ENCODE measurements around the gene CSMD2. TPM values are rescaled to one million over a fixed set of nuclear protein-coding genes. Genes with fewer than 3 reads are reported as not detected.
A peak's percentile ranks its signal among the peaks of the same experiment; 100 is the strongest.
"Not testable (repeated sequence)": the region's sequence is repeated elsewhere in the genome, so short reads cannot be mapped to it uniquely, and the experiment has no call there.

The CSMD2 gene
- total RNA-seq, 1 donor from 2014 or later = 0.98 TPM

- no peak for DNase-seq (ENCODE audit: low read depth)
- H3K4me3 ChIP-seq (ENCODE audit: low read depth, low read length) = no peak overlapping the region
- TF ChIP-seq, protein P1, sequence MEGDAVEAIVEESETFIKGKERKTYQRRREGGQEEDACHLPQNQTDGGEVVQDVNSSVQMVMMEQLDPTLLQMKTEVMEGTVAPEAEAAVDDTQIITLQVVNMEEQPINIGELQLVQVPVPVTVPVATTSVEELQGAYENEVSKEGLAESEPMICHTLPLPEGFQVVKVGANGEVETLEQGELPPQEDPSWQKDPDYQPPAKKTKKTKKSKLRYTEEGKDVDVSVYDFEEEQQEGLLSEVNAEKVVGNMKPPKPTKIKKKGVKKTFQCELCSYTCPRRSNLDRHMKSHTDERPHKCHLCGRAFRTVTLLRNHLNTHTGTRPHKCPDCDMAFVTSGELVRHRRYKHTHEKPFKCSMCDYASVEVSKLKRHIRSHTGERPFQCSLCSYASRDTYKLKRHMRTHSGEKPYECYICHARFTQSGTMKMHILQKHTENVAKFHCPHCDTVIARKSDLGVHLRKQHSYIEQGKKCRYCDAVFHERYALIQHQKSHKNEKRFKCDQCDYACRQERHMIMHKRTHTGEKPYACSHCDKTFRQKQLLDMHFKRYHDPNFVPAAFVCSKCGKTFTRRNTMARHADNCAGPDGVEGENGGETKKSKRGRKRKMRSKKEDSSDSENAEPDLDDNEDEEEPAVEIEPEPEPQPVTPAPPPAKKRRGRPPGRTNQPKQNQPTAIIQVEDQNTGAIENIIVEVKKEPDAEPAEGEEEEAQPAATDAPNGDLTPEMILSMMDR (conservative IDR thresholded peaks at IDR 0.05; ENCODE audit: low read depth, low read length) = no peak
These were observed 140.5 kb downstream of the CSMD2 start for GRCh38 chr1:34024485-34024884.

- TF ChIP-seq, protein P1 (conservative IDR thresholded peaks at IDR 0.05; ENCODE audit: low read depth, low read length) = no peak
- H3K4me3 ChIP-seq (ENCODE audit: low read depth, low read length) = no peak overlapping the region
- no peak for DNase-seq (ENCODE audit: low read depth)
These were observed 145.1 kb downstream of the CSMD2 start for GRCh38 chr1:34019741-34020552.

DNA sequence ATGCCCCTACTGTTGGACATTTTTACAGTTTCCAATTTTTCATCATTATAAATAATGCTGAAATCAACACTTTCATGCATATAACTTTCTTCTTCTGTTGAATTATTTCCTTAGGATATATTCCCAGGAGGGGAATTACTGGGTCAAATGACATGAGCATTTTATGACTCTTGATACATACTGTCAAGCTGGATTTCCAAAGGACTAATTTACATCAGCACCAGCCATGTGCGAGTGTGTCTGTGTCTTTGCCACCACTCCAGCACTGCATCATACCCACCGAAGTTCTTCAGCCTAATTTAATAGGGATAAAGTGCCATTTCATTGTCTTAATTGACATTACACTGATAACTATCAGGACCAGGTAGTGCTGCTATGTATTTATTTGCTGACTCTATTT lies 146.7 kb downstream of the CSMD2 start:
- H3K4me3 ChIP-seq (ENCODE audit: low read depth, low read length) = no peak overlapping the region
- no peak for DNase-seq (ENCODE audit: low read depth)
- TF ChIP-seq, protein P1 (conservative IDR thresholded peaks at IDR 0.05; ENCODE audit: low read depth, low read length) = no peak

DNA sequence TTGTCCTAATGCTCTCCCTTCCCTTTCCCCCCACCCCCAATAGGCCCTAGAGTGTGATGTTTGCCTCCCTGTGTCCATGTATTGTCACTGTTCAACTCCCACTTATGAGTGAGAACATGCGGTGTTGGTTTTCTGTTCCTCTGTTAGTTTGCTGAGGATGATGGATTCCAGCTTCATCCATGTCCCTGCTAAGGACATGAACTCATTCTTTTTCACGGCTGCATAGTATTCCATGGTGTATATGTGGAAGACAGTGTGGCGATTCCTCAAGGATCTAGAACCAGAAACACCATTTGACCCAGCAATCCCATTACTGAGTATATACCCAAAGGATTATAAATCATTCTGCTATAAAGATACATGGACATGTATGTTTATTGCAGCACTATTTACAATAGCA lies 148.7 kb downstream of the CSMD2 start:
- DNase-seq (ENCODE audit: low read depth); H3K4me3 ChIP-seq (ENCODE audit: low read depth, low read length): not testable (repeated sequence)

DNA sequence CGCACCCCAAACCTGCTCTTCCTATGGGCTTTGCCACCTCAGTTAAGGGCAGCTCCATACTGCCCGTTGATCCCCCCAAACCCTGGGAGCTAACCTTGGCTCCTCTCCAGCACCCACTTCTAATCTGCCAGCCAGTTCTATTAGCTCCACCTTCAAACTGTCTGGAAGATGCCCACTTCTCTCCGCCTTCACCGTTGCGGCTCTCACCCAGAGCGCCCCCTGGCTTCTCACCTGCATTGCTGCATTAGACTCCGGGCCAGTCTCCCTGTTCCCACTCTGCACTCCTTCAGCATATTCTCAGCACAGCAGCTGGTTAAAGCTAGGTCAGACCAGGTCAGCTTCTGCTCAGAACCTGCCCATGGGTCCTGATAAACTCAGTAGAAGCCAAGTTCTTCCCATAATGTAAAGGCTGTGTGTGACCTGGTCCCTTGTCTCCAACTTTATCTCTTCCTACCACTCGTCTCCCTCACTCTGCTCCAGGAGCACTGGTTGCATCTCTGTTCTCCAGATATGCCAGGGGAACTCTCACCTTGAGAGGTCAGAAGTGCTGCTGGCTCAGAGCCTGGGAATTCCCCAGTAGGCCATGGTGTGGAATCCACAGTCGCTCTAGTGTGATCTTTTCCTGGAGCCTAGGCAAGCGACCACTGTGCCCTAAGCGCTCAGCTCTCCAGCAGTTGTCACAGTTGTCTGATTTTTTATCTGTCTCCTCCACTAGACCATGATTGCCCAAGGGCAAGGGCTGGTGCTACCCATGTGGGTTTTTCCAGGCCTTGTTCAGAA lies 150.9 kb downstream of the CSMD2 start:
- DNase-seq (ENCODE audit: low read depth) = no peak
- no peak overlapping the region for H3K4me3 ChIP-seq (ENCODE audit: low read depth, low read length)
- TF ChIP-seq, protein P1 (conservative IDR thresholded peaks at IDR 0.05; ENCODE audit: low read depth, low read length) = peak; percentile 69

GRCh38 chr1:34013136-34013535 lies 151.9 kb downstream of the CSMD2 start:
- DNase-seq (ENCODE audit: low read depth) = no peak
- H3K4me3 ChIP-seq (ENCODE audit: low read depth, low read length) = no peak overlapping the region
- TF ChIP-seq, protein P1 (conservative IDR thresholded peaks at IDR 0.05; ENCODE audit: low read depth, low read length) = no peak

- peak; percentile 27 for DNase-seq (ENCODE audit: low read depth)
- no peak overlapping the region for H3K4me3 ChIP-seq (ENCODE audit: low read depth, low read length)
These were observed 155.6 kb downstream of the CSMD2 start for GRCh38 chr1:34009340-34009985.

More at GRCh38 chr1:34009340-34009985, 155.6 kb downstream of the CSMD2 start:
- TF ChIP-seq, protein P1 (conservative IDR thresholded peaks at IDR 0.05; ENCODE audit: low read depth, low read length) = no peak
